Limb (tissue), 2 donors: Measurements from ENCODE around the gene BRK1.
"Not testable (repeated sequence)": the region's sequence is repeated elsewhere in the genome, so short reads cannot be mapped to it uniquely, and the experiment has no call there.

Experiments
- DNase-seq, 2 donors: peaks; one replicate each; pipeline ENCODE4 v3.0.0-alpha.2; 2016; ENCODE audit errors: extremely low spot score in 2 of 2

Gene BRK1

GRCh38 chr3:10176150-10176549, 60.7 kb downstream of the BRK1 start:
- not testable (repeated sequence) for DNase-seq
